Psoas muscle (tissue), 8 donors: ENCODE data around the gene POLR3B. TPM values are rescaled to one million over a fixed set of nuclear protein-coding genes. Genes with fewer than 3 reads are reported as not detected.

ENCODE experiments used
- ATAC-seq, 4 donors: fragments of 200-7000 bp; cut with Tn5 transposase; one replicate each; pipeline ENCODE4 v1.9.1; 2020; ENCODE audit warnings: moderate library complexity in 3 of 4, mild to moderate bottlenecking in 2 of 4
- DNase-seq, 2 donors: peaks; one replicate each; pipeline ENCODE4 v3.0.0-alpha.2; 2020
- H3K27ac ChIP-seq: fragments of 200-600 bp; one replicate; pipeline ENCODE4 v1.8.0; 2022
- H3K27me3 ChIP-seq, 3 donors: fragments of 200-600 bp in 1 of 3; one replicate each; pipeline versions ENCODE4 v1.6.1 to v1.8.0; 2013 to 2022; ENCODE audit warnings: low read length in 2 of 3, mild to moderate bottlenecking in 2 of 3, moderate library complexity in 1 of 3; ENCODE audit not compliant: insufficient read depth in 3 of 3
- H3K36me3 ChIP-seq, 2 donors: fragments of 200-600 bp in 1 of 2; one replicate each; pipeline versions ENCODE4 v1.6.1 to v1.8.0; 2013 to 2022; ENCODE audit warnings: low read depth in 1 of 2, mild to moderate bottlenecking in 1 of 2, moderate library complexity in 1 of 2; ENCODE audit not compliant: insufficient read depth in 1 of 2
- H3K4me1 ChIP-seq: fragments of 200-600 bp; one replicate; pipeline ENCODE4 v1.8.0; 2022
- H3K4me3 ChIP-seq: fragments of 200-600 bp; one replicate; pipeline ENCODE4 v1.8.0; 2022; ENCODE audit warnings: mild to moderate bottlenecking
- H3K9me3 ChIP-seq: fragments of 200-600 bp; one replicate; pipeline ENCODE4 v1.8.0; 2022
- WGBS, 3 donors: extraction: QIAGEN DNeasy Blood & Tissue Kit; methylation state at CpG; one replicate each; pipeline versions ENCODE4 v1.1.6 to v1.1.7; 2013; 5-methylcytosine and 5-hydroxymethylcytosine counted together
- intact Hi-C, 2 donors: fragments of 100-400 bp; cut with DNase I; formaldehyde crosslinking; loops; one replicate each; pipeline versions ENCODE4 v1.11.0 to v1.14.2; 2022
- polyA plus RNA-seq, 3 donors: library from polyadenylated mRNA; stranded (reverse); fragments of 200-250 nt; gene quantifications; one replicate each; pipeline ENCODE4 v1.2.3, GENCODE V29; 2013
- total RNA-seq, 4 donors: library from RNA; stranded (reverse); fragmentation: NEBNext Ultra II Directional in 2 of 4; extraction: Animal tissue kit (Norgen Biotek cat#: 25700) in 2 of 4; gene quantifications; one replicate each; pipeline versions ENCODE4 v1.2.1 to v1.2.4, GENCODE V29; 2021 to 2023
- TF ChIP-seq, protein P1 (sequence below): fragments of 200-600 bp; IDR thresholded peaks from one replicate; pipeline ENCODE4 v1.8.0; 2022; ENCODE audit warnings: antibody characterized with exemption
- donor health status: healthy with polysubstance abuse.
- donor health status: DM: no; HTN: no; CAD: no; lungs with moderate emphysema.
- donor health status: Bipolar disorder and iron deficiency.
- donor health status: healthy.
- donor health status: DM: yes; HTN: yes; CAD: no.
- donor health status: DM: no; HTN: no; CAD: no.
- donor health status: DM: no; HTN: no; CAD: no.
- donor health status: DM: yes; HTN: yes; CAD: no.

POLR3B gene
- total and polyA plus RNA-seq, 7 donors = 3.6 to 14.0 (median 6.7) TPM

DNA sequence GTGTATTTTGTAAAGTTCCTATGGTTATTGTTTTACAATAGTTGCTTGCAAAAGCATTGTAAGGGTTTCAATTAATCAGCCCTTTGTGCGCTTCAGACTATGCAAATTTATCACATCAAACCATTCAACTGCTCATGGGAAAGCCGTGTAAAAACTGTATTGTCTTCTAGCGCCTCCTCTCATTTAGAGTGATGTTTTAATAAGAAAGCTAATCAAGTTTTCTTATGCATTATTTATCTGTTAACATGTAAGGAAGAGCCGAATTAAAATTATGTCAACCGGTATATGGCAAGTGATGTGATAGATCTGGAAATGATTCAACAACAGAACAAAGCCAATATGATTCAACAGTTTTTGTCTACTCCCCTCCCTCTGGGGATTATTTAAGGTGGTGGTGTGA lies 132.7 kb downstream of the POLR3B start:
- Histone ChIP-seq H3K27ac (no peak overlapping the region), H3K4me3 (no peak overlapping the region), H3K4me1 (no peaks in the 10 kb centered on the region), H3K9me3 (no peaks in the 10 kb centered on the region), H3K36me3 (no peaks in the 10 kb centered on the region), H3K27me3 (no peaks in the 10 kb centered on the region)
- intact Hi-C loops = no loop called here
- 88 to 92% (median 89%) methylated on average over 5 of the region's 5 CpGs for WGBS, 3 donors
- no peak for DNase-seq
- TF ChIP-seq, protein P1, sequence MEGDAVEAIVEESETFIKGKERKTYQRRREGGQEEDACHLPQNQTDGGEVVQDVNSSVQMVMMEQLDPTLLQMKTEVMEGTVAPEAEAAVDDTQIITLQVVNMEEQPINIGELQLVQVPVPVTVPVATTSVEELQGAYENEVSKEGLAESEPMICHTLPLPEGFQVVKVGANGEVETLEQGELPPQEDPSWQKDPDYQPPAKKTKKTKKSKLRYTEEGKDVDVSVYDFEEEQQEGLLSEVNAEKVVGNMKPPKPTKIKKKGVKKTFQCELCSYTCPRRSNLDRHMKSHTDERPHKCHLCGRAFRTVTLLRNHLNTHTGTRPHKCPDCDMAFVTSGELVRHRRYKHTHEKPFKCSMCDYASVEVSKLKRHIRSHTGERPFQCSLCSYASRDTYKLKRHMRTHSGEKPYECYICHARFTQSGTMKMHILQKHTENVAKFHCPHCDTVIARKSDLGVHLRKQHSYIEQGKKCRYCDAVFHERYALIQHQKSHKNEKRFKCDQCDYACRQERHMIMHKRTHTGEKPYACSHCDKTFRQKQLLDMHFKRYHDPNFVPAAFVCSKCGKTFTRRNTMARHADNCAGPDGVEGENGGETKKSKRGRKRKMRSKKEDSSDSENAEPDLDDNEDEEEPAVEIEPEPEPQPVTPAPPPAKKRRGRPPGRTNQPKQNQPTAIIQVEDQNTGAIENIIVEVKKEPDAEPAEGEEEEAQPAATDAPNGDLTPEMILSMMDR = no peak
- ATAC-seq = no peak

GRCh38 chr12:106492857-106493256 lies 135.3 kb downstream of the POLR3B start:
- WGBS, 3 donors = 80 to 81% (median 80%) methylated on average over 2 of the region's 2 CpGs
- ATAC-seq = no peak
- TF ChIP-seq, protein P1 = no peak

GRCh38 chr12:106493531-106493930 lies 136.0 kb downstream of the POLR3B start:
- no peak for DNase-seq
- H3K9me3 ChIP-seq = no peaks in the 10 kb centered on the region
- no peaks in the 10 kb centered on the region for H3K27me3 ChIP-seq
- WGBS, 3 donors = 63 to 74% (median 74%) methylated on average over 4 of the region's 4 CpGs
- intact Hi-C loops = no loop called here
- no peak for ATAC-seq
- H3K27ac ChIP-seq = no peak overlapping the region
- TF ChIP-seq, protein P1 = no peak
- no peak overlapping the region for H3K4me3 ChIP-seq
- H3K4me1 ChIP-seq = no peaks in the 10 kb centered on the region
- peaks cover 0 to 24% of the 10 kb centered on the region in 2 donors for H3K36me3 ChIP-seq

More at GRCh38 chr12:106492857-106493256, 135.3 kb downstream of the POLR3B start:
- no peak for DNase-seq
- Histone ChIP-seq H3K4me3 (no peak overlapping the region), H3K27me3 (no peaks in the 10 kb centered on the region), H3K4me1 (no peaks in the 10 kb centered on the region), H3K9me3 (no peaks in the 10 kb centered on the region), H3K36me3 (peaks cover 0 to 18% of the 10 kb centered on the region in 2 donors), H3K27ac (no peak overlapping the region)
- intact Hi-C loops = no loop called here

- Histone ChIP-seq H3K4me1 (no peaks in the 10 kb centered on the region), H3K9me3 (no peaks in the 10 kb centered on the region), H3K27me3 (no peaks in the 10 kb centered on the region), H3K4me3 (no peak overlapping the region), H3K36me3 (peaks cover 0 to 43% of the 10 kb centered on the region in 2 donors), H3K27ac (no peak overlapping the region)
- intact Hi-C loops = no loop called here
- 69 to 72% (median 69%) methylated on average over 5 of the region's 5 CpGs for WGBS, 3 donors
- ATAC-seq (no peak), DNase-seq (no peak)
- TF ChIP-seq, protein P1 = no peak
Observed at GRCh38 chr12:106495354-106495965, 137.9 kb downstream of the POLR3B start.

GRCh38 chr12:106498056-106498455 lies 140.5 kb downstream of the POLR3B start:
- TF ChIP-seq, protein P1 = no peak
- intact Hi-C loops = no loop called here
- WGBS, 3 donors = 66 to 71% (median 68%) methylated on average over 7 of the region's 7 CpGs
- peaks cover 0 to 68% of the 10 kb centered on the region in 2 donors for H3K36me3 ChIP-seq
- no peaks in the 10 kb centered on the region for H3K4me1 ChIP-seq
- DNase-seq (no peak), ATAC-seq (no peak)
- H3K27me3 ChIP-seq = no peaks in the 10 kb centered on the region
- H3K9me3 ChIP-seq = no peaks in the 10 kb centered on the region
- no peak overlapping the region for H3K4me3 ChIP-seq
- H3K27ac ChIP-seq = no peak overlapping the region
